ENCODE results near the gene RAB18.
"Not testable (repeated sequence)": the region's sequence is repeated elsewhere in the genome, so short reads cannot be mapped to it uniquely, and the experiment has no call there.

The RAB18 gene

GRCh38 chr10:27547047-27547446 lies 42.9 kb downstream of the RAB18 start:
- DNase-seq (ENCODE audit: low read depth): no peak

- DNase-seq (ENCODE audit: low read depth): no peak
Measured at GRCh38 chr10:27547482-27547881, 43.4 kb downstream of the RAB18 start.

- DNase-seq (ENCODE audit: low read depth): no peak
Measured at GRCh38 chr10:27550823-27551222, 46.7 kb downstream of the RAB18 start.

GRCh38 chr10:27558612-27559020 lies 54.5 kb downstream of the RAB18 start:
- DNase-seq (ENCODE audit: low read depth): no peak

GRCh38 chr10:27561334-27561733 lies 57.2 kb downstream of the RAB18 start:
- no peak for DNase-seq (ENCODE audit: low read depth)

GRCh38 chr10:27564398-27564797 lies 60.3 kb downstream of the RAB18 start:
- no peak for DNase-seq (ENCODE audit: low read depth)

GRCh38 chr10:27564880-27565279 lies 60.8 kb downstream of the RAB18 start:
- no peak for DNase-seq (ENCODE audit: low read depth)

GRCh38 chr10:27568196-27569175 lies 64.4 kb downstream of the RAB18 start:
- DNase-seq (ENCODE audit: low read depth): no peak

GRCh38 chr10:27569946-27570345 lies 65.8 kb downstream of the RAB18 start:
- DNase-seq (ENCODE audit: low read depth): no peak

- not testable (repeated sequence) for DNase-seq (ENCODE audit: low read depth)
Measured at GRCh38 chr10:27577038-27577437, 72.9 kb downstream of the RAB18 start.

GRCh38 chr10:27578316-27578715 lies 74.2 kb downstream of the RAB18 start:
- no peak for DNase-seq (ENCODE audit: low read depth)

- DNase-seq (ENCODE audit: low read depth): no peak
Measured at GRCh38 chr10:27581225-27581624, 77.1 kb downstream of the RAB18 start.

- DNase-seq (ENCODE audit: low read depth): no peak
Measured at GRCh38 chr10:27584302-27584701, 80.2 kb downstream of the RAB18 start.

Data from CMK (cell line).